Measurements from ENCODE around the gene MEAF6.
"Not testable (repeated sequence)": the region's sequence is repeated elsewhere in the genome, so short reads cannot be mapped to it uniquely, and the experiment has no call there.

MEAF6 gene

DNA sequence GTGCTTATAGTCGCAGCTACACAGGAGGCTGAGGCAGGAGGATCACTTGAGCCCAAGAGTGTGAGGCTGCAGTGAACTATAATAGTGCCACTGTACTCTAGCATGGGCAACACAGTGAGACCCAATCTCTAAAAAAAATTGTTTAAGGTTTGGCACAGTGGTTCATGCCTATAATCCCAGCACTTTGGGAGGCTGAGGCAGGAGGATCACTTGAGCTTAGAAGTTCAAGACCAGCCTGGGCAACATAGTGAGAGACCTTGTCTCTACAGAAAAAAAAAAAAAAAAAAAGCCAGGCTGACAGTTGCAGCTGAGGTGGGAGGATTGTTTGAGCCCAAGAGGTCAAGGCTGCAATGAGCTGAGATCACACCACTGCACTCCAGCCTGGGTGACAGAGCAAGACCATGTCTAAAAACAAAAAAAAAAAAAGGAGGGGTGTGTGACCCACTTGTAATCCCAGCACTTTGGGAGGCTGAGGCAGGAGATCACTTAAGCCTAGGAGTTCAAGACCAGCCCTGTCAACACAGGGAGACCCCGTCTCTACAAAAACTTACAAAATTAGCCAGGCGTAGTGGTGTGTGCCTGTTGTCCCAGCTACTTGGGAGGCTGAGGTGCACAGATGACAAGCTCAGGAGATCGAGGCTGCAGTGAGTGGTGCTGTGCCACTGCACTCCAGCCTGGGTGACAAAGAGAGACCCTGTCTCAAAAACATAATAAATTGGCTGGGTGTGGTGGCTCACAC lies 18.0 kb upstream of the MEAF6 start:
- not testable (repeated sequence) for DNase-seq (ENCODE audit: low read depth in 2 of 2)

DNA sequence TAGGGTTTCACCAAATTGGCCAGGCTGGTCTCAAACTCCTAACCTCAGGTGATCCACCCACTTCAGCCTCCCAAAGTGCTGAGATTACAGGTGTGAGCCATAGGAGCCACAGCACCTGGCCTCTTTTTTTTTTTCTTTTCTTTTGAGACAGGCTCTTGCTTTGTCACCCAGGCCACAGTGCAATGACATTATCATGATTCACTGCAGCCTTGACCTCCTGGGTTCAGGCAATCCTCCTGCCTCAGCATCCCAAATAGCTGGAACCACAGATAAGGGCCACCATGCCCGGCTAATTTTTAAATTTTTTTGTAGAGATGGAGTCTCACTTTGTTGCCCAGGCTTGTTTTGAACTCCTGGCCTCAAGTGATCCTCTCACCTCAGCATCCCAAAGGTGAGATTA lies 15.3 kb upstream of the MEAF6 start:
- not testable (repeated sequence) for DNase-seq (ENCODE audit: low read depth in 2 of 2)

DNA sequence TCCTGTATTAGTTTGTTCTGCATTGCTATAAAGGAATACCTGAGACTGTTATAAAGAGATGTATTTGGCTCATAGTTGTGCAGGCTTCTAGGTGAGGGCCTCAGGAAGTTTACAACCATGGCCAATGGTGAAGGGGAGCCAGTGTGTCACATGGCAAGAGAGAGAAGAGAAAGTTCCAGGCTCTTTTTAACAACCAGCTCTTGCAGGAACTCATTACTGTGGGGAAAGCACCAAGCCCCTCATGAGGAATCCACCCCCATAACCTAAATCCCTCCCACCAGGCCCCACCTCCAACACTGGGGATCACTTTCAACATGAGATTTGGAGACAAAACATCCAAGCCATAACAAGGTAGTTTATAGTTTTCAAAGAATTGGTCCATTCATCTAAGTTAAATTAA lies 5.0 kb upstream of the MEAF6 start:
- no peak for DNase-seq (ENCODE audit: low read depth in 2 of 2)

DNA sequence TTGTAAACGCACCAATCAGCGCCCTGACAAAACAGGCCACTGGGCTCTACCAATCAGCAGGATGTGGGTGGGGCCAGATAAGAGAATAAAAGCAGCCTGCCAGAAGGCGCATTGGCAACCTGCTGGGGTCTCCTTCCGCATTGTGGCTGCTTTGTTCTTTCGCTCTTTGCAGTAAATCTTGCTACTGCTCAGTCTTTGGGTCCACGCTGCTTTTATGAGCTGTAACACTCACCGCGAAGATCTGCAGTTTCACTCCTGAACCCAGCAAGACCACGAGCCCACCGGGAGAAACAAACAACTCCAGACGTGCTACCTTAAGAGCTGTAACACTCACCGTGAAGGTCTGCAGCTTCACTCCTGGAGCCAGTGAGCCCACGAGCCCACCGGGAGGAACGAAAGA lies 4.4 kb upstream of the MEAF6 start:
- not testable (repeated sequence) for DNase-seq (ENCODE audit: low read depth in 2 of 2)

DNA sequence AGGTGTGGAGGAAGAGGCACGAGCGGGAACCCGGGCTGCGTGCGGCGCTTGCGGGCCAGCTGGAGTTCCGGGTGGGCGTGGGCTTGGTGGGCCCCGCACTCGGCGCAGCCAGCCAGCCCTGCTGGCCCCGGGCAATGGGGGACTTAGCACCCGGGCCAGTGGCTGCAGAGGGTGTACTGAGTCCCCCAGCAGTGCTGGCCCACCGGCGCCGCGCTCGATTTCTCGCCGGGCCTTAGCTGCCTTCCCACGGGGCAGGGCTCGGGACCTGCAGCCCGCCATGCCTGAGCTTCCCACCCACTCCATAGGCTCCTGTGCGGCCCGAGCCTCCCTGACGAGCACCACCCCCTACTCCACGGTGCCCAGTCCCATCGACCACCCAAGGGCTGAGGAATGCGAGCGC lies 3.7 kb upstream of the MEAF6 start:
- DNase-seq (ENCODE audit: low read depth in 2 of 2), result not testable (repeated sequence)

DNA sequence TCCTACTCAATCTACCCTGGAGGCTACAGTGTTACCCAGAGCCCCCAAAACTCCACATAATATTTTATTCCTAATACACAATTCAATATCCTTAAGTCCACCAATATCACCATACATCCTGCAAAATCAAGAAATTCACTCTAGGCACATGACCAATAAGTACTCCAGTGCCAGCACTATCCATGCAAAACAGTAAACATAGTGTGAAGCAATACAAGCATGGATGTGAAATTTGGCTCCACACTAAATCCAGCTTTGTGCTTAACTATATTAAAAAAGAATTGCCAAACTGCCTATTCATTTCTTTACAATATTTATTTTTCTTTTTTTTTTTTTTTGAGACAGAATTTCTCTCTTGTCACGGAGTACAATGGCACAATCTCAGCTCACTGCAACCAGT lies 3.0 kb upstream of the MEAF6 start:
- DNase-seq (ENCODE audit: low read depth in 2 of 2), result no peak

DNA sequence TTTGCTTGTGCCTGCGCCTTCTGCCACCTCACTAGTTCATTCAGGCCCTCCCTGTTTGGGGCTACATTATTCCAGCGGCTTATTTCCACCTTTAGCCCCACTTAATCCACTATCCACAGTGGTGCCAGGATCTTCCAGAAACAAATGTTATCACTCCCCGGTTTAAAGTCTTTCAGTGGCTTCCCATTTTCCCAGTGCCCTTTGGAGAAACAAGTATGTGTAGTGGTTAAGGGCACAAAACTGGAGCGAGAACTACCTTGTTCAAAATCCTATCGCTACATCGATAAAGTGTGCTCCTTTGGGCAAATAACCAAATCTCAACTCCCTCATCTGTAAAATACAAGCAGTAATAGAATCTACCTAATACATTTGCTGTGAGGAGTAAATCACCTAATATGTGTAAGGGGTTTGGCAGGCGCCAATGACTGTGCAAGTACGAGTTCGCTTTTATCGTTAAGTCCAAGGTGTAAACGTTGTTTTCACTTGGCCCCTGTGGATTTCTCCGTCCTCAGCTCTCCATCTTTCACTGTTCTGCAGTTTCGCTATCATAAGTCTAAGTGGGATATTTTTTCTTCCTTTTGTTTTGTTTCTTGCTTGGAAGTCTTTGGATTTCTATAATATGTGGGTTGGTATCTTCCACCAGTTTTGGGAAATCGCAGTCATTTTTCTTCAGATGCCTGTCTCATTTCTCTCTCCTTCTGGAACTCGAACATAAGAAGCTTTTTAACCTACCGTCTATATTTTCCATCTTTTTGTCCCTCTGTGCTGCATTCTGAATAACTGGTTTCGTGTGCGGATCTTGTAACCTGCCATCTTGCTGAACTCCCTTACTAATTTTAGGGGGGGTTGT lies 844 bp upstream of the MEAF6 start:
- DNase-seq (ENCODE audit: low read depth in 2 of 2), result no peak

DNA sequence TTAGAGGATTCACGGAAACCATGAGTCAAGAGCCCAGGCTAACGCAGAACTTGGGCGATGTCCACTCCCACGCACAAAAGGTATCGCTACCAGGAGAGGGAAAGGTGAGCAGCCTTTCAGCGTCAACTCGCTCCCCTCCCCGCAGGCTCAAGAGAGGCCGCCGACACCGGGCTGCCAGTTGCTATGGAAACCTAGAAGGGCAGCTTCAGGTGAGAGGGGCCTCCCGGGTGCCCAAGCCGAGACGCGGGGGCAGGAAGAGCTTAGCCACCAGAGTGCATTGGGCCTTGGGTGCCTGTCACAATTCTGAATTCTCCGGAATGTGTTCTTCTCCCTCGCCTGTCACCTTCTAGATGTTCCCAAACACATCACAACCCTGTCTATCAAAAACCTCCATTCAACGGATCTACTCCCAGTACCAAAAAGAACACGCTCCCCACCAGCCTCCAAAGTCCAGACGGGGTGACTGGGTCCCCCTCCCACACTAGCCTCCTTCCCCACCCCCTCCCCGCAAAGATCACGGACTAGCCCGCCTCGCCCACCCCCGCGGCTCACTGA lies 694 bp downstream of the MEAF6 start:
- peak in 1 of 2 donors; percentile 36 for DNase-seq (ENCODE audit: low read depth in 2 of 2)

DNA sequence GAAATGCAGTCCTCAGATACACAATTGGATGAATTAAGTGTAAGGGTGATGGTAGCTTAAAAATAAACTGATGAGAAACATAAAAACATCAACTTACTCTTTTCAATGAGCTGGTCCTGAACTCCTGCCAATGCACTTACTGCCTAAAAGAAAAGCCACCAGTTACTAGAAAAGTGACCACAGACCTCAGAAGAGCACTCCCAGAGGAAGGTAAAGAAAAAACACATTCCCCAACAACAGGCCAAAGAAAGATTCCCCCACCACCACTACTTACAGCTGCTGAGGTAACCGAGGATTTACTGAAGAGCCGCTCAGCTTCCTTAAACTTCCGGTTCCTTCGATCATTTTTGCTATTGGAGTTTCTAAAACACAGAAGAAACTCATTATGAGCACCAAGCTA lies 5.4 kb downstream of the MEAF6 start:
- no peak for DNase-seq (ENCODE audit: low read depth in 2 of 2)

DNA sequence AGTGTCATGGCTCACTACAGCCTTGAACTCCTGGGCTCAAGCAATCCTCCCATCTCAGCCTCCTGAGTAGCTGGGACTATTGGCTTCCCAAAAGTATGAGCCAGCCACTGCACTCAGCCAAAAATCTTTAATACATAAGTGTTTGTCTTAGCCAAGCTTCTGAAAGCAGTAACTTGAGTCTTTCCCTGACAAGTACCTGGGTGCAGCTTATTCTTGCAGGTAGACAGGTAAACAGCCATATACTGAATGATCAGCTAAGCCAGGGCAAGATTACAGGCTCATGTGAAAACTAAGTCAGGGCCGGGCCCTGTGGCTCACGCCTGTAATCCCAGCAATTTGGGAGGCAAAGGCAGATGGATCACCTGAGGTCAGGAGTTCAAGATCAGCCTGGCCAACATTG lies 7.8 kb downstream of the MEAF6 start:
- DNase-seq (ENCODE audit: low read depth in 2 of 2), result no peak

DNA sequence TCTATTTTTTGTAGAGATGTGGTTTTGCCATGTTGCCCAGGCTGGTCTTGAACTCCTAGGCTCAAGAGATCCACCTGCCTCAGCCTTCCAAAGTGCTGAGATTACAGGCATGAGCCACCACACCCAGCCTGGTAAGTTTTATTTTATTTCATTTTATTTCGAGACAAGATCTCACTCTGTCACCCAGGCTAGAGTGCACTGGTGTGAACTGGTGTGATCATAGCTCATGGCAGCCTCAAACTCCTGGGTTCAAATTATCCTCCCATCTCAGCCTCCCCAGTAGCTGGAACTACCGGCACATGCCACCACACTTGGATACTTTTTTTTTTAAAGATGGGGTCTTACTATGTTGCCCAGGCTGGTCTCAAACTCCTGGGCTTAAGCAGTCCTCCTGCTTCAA lies 11.8 kb downstream of the MEAF6 start:
- DNase-seq (ENCODE audit: low read depth in 2 of 2), result not testable (repeated sequence)

DNA sequence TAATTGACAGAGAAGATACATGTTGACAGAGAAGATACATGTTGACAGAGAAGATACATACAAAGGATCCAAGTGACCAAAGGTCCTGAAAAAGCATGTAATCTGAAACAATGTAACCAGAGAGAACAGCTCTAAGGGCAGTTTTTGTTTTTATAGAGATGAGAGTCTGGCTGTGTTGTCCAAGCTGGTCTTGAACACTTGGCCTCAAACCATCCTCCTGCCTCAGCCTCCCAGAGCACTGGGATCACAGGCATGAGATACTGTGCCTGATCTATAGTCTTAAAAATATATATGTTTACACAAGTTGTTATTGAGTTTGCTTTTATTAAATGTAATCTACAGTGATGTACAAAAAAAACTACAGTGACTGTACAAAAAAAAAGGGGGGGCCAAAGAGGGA lies 12.5 kb downstream of the MEAF6 start:
- DNase-seq (ENCODE audit: low read depth in 2 of 2), result no peak

DNA sequence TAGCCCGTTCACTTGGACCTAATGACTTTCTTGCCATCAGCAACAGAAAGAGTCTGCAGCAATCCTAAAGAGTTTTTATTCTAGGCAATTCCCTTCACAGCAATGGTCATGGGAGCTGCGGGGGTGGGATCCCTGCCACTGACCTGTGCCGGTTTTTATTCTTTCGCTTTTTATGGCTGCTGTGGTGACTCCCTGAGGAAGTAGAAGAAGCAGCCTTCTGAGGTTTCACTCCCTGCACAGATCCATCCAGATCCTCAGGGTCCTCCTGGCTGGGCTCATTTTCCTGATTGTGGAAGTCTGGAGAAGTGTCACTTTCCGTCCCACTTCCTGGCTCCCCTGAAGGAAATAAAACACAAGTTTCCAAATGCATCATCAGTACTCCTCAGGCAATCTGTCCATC lies 12.9 kb downstream of the MEAF6 start:
- no peak for DNase-seq (ENCODE audit: low read depth in 2 of 2)

DNA sequence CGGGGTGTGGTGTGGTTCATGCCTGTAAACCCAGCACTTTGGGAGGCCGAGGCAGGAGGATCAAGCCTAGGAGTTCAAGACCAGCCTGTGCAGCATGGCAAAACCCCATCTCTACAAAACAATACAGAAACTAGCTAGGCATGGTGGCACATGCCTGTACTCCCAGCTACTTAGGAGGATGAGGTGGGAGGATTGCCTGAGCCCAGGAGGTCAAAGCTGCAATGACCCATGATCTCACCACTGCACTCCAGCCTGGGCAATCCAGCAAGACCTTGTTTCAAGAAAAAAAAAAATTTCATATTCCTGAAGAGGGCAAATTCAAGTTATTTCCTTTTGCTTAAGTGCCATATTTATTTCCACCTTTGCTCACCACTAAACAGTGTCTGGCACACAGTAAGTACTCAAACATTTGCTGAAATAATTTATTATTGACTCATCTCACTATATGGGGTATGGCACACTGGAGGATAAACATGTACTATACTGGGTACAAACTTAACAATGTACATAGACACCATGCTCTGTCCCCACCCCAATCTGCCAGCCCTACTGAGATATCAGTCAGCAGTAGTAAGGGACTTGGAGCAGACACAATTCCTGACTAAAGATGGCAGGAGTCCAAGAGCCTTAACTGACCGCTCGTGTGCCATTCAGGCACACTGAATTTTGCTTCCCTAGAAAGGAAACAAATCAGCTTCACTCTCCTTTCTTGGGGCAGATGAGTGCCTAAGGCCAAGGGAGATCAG lies 15.5 kb downstream of the MEAF6 start:
- no peak for DNase-seq (ENCODE audit: low read depth in 2 of 2)

DNA sequence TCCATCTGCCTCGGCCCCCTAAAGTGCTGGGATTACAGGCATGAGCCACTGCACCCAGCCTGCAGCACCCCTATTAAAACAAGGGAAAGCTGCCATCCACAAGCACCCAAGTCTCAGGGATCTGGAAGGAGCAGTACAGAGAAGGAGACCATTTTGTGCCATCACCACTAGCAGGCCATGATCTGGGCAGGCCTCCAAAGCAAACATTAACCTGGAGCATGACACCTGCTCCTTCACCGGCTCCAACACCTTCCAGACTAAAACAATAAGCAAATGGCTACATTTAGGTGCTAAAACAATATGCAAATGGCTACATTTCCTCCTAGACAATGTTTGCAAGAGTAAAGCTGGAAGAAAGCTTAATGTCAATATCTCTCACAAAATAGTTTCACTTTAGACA lies 16.7 kb downstream of the MEAF6 start:
- no peak for DNase-seq (ENCODE audit: low read depth in 2 of 2)

DNA sequence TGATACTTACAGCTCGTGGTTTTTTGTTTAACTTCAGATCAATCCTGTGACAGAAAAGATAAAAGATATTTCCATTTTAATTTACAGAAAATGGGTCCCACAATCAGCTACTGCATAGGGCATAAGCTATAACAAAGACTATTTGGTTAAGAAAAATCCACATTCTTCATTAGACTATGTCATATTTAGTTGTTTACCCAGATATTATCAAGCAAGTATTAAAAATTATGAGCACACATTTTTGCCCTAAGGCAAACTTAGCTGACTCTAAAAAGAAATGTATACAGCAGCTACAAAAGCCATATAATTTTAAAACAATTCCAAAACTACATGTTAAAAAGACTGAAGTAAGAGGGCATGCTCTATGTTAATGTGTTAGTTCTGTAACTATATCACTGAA lies 18.7 kb downstream of the MEAF6 start:
- DNase-seq (ENCODE audit: low read depth in 2 of 2), result no peak

DNA sequence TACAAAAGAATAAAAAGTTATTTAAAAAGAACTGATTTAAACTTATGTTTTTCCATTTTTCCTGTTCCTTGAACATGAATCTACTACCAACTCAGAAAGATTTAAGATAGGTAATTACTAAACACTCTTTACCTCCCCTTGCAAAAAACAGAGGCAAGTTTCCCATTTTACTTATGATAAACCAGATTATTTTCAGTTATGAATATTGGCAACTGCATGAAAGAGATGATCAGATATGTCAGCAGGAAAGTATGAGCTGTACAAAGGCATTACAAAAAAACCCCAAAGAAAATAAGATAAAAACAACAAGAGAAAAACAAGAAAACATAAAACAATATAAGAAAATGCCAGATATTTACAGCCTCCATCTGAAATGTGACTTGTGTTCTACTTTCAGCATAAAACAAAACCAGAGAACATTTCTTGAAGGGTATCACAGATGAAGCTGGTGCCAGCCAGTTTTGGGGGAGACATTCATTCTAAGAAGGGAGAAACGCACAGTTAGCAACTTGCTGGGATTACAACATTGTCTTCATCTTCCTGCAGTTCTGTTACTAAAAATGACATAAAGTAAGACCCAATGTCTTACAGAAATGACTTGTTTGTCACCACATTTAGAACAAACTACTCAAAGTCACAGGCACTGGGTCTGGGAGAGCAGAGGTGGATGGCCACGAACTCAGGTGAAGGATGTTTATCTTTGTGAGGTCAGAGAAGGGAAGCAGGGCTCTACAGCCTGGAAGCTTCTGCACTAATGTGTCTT lies 21.0 kb downstream of the MEAF6 start:
- no peak for DNase-seq (ENCODE audit: low read depth in 2 of 2)

DNA sequence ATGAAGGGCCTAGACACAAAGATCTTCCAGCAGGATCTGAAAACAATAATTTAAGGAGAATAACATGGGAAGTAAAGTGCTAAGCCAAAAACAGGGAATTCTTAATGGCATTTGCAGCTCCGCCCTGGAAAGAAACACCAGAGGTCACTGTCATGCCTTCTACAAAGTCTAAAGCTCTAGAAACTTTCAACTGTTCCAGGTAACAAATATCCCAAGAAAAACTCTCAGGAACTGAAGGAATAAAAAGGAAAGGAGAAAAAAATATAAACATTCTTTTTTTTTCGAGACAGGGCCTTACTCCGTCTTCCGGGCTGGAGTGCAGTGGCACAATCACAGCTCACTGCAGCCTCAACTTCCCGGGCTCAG lies 27.0 kb downstream of the MEAF6 start:
- no peak for DNase-seq (ENCODE audit: low read depth in 2 of 2)

DNA sequence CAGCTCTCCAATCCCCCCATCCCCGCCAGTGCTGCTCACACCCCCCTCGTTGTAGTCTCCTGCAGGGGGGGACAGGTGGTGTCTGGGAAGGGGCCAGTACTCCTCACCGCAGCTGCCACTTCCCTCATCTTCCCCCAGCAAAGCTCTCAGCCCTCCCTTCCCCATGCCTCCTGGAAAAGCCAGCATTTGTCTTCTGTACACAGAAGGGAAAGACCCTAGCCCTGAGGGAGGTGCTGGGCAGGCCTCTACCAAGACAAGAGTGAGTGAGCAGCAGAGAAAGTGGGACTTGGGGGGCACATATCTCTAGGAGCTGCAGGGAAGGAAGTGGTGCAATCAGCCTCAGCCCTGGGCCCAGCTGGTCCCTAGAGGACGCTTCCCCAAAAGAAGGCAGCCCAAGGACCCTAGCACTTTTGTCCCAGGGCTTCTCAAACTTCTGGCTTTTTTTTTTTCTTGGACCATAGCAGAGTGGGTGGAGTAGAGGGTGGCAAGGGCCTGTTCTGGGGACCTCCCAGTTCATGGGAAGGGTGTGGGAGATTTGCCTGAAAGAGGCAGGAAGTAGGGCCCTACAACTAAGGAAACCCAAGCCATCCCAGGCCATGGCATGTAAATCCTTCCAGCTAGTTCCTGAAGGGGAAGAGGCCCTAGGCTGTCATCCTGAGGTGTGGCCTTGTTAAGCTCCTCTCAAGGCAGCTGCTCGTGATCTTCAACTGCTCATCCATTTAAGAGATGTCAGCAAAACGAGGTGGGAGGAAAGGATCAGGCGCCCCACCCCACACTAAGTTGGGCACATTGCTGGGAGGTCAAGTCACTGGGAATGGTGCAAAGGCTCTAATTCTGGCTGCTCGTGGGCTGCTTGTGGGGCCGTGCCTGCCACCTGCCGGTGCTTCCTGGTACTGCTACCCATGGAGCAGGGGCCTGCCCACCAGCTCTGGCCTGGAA lies 27.6 kb downstream of the MEAF6 start:
- peak in 1 of 2 donors; percentile 77 for DNase-seq (ENCODE audit: low read depth in 2 of 2)

DNA sequence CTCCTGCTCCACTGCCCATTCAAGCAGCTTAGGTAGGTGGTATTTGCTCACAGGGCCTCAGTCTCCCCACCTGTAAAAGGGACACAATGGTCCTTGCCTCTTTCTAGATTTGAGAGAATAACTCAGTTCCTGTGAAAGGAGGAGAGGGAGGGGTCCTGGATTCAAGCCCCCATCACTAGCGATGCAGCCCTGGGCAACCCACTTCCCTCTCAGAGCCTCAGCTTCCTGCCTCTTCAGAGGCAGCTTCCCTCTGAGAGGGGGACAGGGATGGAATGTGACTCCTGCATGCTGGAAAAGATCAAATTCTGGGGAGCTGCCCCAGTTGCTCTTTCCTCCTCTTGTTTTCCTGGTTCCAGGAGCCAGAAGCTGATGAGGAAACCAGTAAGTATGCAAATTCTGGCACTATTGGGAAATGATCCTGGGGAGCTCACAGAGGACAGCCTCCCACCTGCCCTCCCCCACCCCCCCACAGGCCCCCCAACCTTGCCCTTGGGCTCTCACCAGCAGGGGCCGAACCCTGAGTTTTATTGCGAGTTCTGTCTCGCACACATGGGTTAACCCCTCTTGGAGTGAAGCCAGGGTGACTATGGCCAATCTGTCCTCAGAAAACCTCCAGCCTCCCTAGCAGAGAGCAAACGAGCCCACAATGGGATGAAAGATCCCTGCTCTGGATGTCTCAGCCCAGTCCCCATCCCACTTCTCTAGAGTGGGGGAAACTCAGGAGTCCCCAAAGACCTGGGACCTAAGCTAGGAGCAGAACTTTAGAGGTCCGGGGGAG lies 28.5 kb downstream of the MEAF6 start:
- no peak for DNase-seq (ENCODE audit: low read depth in 2 of 2)

All from stimulated activated CD4-positive, alpha-beta T cell treated with anti-CD3 and anti-CD28 coated beads, Interleukin-1b, Interleukin-23, amount 100 ng/mL, for 1 hour (primary cell).